Coronary artery (tissue), 2 donors: ENCODE results near the gene GNB5.

Source experiments
- DNase-seq: peaks from one replicate; pipeline ENCODE4 v3.0.0-alpha.2; 2017; ENCODE audit warnings: low spot score
- H3K27ac ChIP-seq, 2 donors: fragments of 200-600 bp; sonication (generic); one replicate each; pipeline ENCODE4 v1.5.1; 2016 to 2019
- H3K4me3 ChIP-seq: fragments of 200-600 bp; sonication (generic); 2 replicates; pipeline ENCODE4 v1.5.1; 2016; ENCODE audit warnings: mild to moderate bottlenecking, moderate library complexity
- CTCF ChIP-seq: fragments of 200-600 bp; sonication (generic); IDR thresholded peaks from one replicate; pipeline ENCODE4 v1.5.1; 2019; ENCODE audit warnings: antibody characterized with exemption

The GNB5 gene

GRCh38 chr15:52151353-52151752 lies 39.8 kb downstream of the GNB5 start:
- H3K4me3 ChIP-seq = no peak overlapping the region
- H3K27ac ChIP-seq = no peak overlapping the region
- no peak for TF ChIP-seq CTCF
- DNase-seq = no peak

GRCh38 chr15:52150871-52151270 lies 40.3 kb downstream of the GNB5 start:
- DNase-seq = no peak
- Histone ChIP-seq H3K4me3 (no peak overlapping the region), H3K27ac (no peak overlapping the region)
- TF ChIP-seq CTCF = no peak

- TF ChIP-seq CTCF = no peak
- Histone ChIP-seq H3K27ac (no peak overlapping the region), H3K4me3 (no peak overlapping the region)
- DNase-seq = no peak
Measured at GRCh38 chr15:52150043-52150825, 41.0 kb downstream of the GNB5 start.

- TF ChIP-seq CTCF = no peak
- DNase-seq = no peak
- Histone ChIP-seq H3K27ac (no peak overlapping the region), H3K4me3 (no peak overlapping the region)
Measured at GRCh38 chr15:52148403-52148802, 42.8 kb downstream of the GNB5 start.

- no peak overlapping the region for H3K27ac ChIP-seq
- no peak overlapping the region for H3K4me3 ChIP-seq
- DNase-seq = no peak
- TF ChIP-seq CTCF = no peak
Measured at GRCh38 chr15:52146776-52147175, 44.4 kb downstream of the GNB5 start.

GRCh38 chr15:52146261-52146660 lies 44.9 kb downstream of the GNB5 start:
- no peak overlapping the region for H3K4me3 ChIP-seq
- DNase-seq = no peak
- H3K27ac ChIP-seq = no peak overlapping the region
- no peak for TF ChIP-seq CTCF

- TF ChIP-seq CTCF = no peak
- no peak for DNase-seq
- no peak overlapping the region for H3K27ac ChIP-seq
- H3K4me3 ChIP-seq = no peak overlapping the region
Measured at GRCh38 chr15:52144656-52145178, 46.5 kb downstream of the GNB5 start.
